Mononuclear cell (primary cell): ENCODE measurements around the gene CRYBG3. TPM values are rescaled to one million over a fixed set of nuclear protein-coding genes. Genes with fewer than 3 reads are reported as not detected.

Experiments used
- H3K27me3 ChIP-seq: 2 replicates; pipeline ENCODE4 v1.6.0; 2011; ENCODE audit warnings: low read length, control low read depth; ENCODE audit not compliant: insufficient read depth
- H3K4me1 ChIP-seq: 2 replicates; pipeline ENCODE4 v1.5.1; 2011; ENCODE audit warnings: mild to moderate bottlenecking, low read length, control low read depth; ENCODE audit not compliant: insufficient read depth
- H3K4me3 ChIP-seq: 2 replicates; pipeline ENCODE4 v1.5.1; 2011; ENCODE audit warnings: mild to moderate bottlenecking, low read length, moderate library complexity
- H3K9me3 ChIP-seq: 2 replicates; pipeline ENCODE4 v1.5.1; 2011; ENCODE audit warnings: low read depth, mild to moderate bottlenecking, control low read depth, low read length
- total RNA-seq: library from RNA; depleted of rRNA; stranded (reverse); fragments of >200 nt; gene quantifications from one replicate; pipeline ENCODE4 v1.2.3, GENCODE V29; 2012

The CRYBG3 gene
- total RNA-seq, 1 donor = 5.6 TPM

DNA sequence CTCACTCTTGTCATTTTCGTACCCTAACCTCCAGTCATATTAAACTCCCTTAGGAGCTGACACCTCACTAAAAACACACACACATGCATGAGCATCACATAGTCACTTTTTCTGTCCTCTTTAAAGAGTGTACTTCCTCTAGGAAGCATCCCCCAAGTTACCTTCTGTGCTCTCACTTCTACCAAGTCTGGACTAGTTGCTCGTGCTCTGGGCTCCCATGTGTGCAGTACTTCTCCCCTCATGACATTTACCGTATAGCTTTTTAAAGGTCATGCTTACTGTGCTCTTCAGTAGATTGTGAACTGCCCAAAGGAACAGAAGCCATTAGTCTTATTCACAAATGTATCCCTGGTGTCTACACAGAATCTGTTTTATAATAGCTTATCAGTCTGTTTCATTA lies 42.0 kb downstream of the CRYBG3 start:
- H3K4me3 ChIP-seq = no peak overlapping the region
- no peaks in the 10 kb centered on the region for H3K4me1 ChIP-seq
- H3K9me3 ChIP-seq = no peaks in the 10 kb centered on the region
- peaks cover 4% of the 10 kb centered on the region for H3K27me3 ChIP-seq

- no peaks in the 10 kb centered on the region for H3K9me3 ChIP-seq
- no peak overlapping the region for H3K4me3 ChIP-seq
- H3K4me1 ChIP-seq = no peaks in the 10 kb centered on the region
- no peaks in the 10 kb centered on the region for H3K27me3 ChIP-seq
Measured at GRCh38 chr3:97871186-97871585, 49.4 kb downstream of the CRYBG3 start.

DNA sequence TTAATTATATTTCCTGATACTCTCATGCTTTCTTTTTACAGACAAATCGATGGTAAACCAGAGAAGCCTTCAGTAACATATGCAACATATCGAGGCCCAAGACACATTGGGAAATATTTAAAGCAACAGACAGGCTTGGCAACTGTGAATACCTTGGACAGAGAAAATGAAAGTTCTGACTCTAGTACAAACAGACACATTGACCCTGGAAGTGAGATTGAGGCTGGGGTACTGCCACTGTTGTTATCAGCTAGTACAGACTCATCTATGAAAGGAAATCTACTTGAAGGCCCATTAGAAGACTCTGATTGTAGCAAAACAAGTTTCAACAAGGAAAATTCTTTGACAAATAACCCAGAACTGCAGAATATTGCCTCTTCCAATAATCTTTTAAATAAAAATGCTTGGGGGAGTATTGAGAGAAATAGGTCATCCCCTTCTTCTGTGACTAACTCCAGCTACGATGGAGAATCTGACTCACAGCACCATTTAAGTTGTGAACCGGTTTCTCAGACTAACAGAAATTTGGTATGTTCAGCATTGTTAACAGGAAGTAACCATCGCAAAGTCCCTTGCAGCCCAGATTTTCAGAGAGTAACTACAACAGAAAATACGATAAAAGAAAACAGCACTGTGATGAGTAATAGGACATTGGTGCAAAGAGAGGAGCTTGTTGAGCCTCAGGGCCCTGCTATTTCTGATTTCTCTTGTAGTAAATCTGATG lies 50.2 kb downstream of the CRYBG3 start:
- Histone ChIP-seq H3K4me3 (no peak overlapping the region), H3K9me3 (no peaks in the 10 kb centered on the region), H3K4me1 (no peaks in the 10 kb centered on the region), H3K27me3 (no peaks in the 10 kb centered on the region)

- H3K9me3 ChIP-seq = no peaks in the 10 kb centered on the region
- no peak overlapping the region for H3K4me3 ChIP-seq
- H3K27me3 ChIP-seq = no peaks in the 10 kb centered on the region
- no peaks in the 10 kb centered on the region for H3K4me1 ChIP-seq
Measured at GRCh38 chr3:97872525-97873042, 50.8 kb downstream of the CRYBG3 start.

- no peaks in the 10 kb centered on the region for H3K9me3 ChIP-seq
- peaks cover 5% of the 10 kb centered on the region for H3K4me1 ChIP-seq
- H3K27me3 ChIP-seq = no peaks in the 10 kb centered on the region
- H3K4me3 ChIP-seq = no peak overlapping the region
Measured at GRCh38 chr3:97880267-97880666, 58.5 kb downstream of the CRYBG3 start.

DNA sequence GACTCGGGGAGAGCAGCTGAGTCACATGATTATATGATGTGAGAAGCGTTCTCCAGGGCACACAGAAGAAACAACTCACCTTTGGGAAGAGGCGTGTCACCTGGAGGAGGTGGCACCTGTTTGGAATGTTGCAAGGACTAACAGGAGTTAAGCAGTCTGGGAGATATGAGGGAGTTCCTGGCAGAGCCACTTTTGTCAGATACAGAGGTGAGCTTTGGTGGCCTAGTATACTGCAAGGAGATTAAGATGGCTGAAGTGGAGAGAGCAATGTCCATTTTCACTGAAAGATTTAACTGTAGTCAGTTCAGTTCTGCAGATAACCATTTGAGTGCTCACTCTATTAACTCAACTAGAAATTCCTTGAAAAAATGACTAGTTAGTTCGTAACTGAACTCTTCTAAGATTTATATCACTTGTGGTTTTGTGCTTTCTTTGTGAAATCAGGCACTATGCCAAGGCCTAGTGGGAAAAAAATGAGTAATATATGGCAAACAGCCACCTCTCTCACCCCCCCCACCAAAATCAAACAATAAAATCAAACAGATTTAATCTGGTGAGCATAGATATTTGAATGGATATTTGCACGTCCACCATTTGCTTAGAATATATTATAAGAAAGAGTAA lies 61.3 kb downstream of the CRYBG3 start:
- Histone ChIP-seq H3K4me3 (no peak overlapping the region), H3K9me3 (no peaks in the 10 kb centered on the region), H3K4me1 (peaks cover 5% of the 10 kb centered on the region), H3K27me3 (no peaks in the 10 kb centered on the region)

DNA sequence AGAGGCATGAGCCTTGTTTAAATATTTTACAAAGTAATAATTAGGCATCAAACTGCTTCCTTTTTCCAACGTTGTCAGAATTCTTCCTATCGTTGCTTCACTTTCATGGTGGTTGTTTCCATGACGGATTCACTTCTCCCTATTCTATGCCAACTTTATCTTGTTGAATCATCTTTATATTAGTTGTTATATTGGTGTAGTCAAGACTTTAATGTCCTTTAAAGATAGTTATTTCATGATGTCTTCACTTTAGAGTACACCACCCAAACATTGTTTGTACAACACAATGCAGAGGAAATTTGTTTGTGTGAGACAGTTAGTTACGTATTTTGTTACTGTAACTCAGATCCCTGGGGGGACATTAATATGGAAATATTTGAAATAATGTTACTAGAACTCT lies 61.9 kb downstream of the CRYBG3 start:
- Histone ChIP-seq H3K9me3 (no peaks in the 10 kb centered on the region), H3K4me1 (peaks cover 5% of the 10 kb centered on the region), H3K4me3 (no peak overlapping the region), H3K27me3 (no peaks in the 10 kb centered on the region)

- Histone ChIP-seq H3K4me3 (no peak overlapping the region), H3K27me3 (no peaks in the 10 kb centered on the region), H3K4me1 (peaks cover 5% of the 10 kb centered on the region), H3K9me3 (no peaks in the 10 kb centered on the region)
Measured at GRCh38 chr3:97884586-97885123, 62.8 kb downstream of the CRYBG3 start.

DNA sequence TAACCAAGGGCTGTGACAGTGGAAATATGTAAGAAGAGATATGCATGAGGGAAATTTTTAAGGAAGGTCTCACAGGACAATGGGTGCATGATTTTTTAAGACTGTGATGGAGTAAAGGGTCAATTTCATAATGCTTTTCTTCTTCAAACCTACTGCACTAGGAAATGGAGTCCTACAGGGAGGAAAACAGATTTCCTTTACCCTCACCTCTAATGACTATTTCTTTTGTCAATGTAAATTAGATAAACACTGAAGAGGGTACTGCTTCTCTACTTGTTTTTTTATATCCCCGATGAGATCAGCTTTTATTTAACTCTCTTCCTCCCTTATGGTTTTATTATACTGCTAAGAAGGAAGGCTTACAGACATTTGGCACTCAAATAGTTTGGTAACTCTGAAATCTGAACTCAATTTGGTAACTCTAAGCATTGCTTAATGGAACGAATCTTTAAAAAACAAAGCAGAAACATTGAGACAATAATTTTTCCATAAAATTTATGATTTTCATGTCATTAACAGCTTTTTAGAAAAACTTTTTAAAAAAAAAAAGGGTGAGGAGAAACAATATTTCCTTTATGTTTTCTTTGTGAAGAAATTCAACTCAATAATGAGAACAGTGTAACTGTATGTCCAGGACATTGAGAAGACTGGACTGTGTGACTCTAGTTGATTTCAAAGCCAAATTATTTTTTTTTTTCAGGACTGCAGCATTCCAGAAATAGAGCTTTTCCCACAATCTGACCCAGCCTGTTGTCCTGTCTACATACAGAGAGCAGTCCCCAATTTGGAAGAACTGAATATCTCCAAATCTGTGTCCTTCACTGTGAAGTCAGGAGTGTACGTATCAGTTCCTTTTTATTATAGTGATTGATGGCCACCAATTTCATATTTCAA lies 64.4 kb downstream of the CRYBG3 start:
- Histone ChIP-seq H3K9me3 (no peaks in the 10 kb centered on the region), H3K4me1 (peaks cover 5% of the 10 kb centered on the region), H3K27me3 (no peaks in the 10 kb centered on the region), H3K4me3 (no peak overlapping the region)

DNA sequence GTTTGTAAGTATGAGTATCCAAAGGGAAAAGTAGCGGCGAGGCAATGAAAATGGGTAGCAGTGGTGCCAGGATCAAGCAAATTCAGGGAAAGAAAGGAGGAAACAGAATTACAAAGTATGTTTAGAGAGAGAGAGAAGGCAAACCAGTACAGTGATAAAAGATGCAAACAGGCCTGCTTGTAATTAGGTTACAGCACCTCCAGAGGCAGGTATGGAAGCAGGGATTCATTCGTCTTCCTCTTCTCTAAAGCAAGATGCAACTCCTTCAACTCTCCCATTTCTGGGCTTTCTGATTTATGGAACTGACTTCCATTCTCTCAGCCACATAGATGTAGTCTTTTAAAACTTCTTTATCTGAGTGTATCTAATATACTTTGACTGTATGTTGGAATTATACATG lies 68.0 kb downstream of the CRYBG3 start:
- H3K9me3 ChIP-seq = no peaks in the 10 kb centered on the region
- no peaks in the 10 kb centered on the region for H3K4me1 ChIP-seq
- no peaks in the 10 kb centered on the region for H3K27me3 ChIP-seq
- H3K4me3 ChIP-seq = no peak overlapping the region

GRCh38 chr3:97892852-97893251 lies 71.0 kb downstream of the CRYBG3 start:
- no peaks in the 10 kb centered on the region for H3K4me1 ChIP-seq
- H3K27me3 ChIP-seq = no peaks in the 10 kb centered on the region
- no peaks in the 10 kb centered on the region for H3K9me3 ChIP-seq
- H3K4me3 ChIP-seq = no peak overlapping the region

- H3K9me3 ChIP-seq = no peaks in the 10 kb centered on the region
- H3K27me3 ChIP-seq = no peaks in the 10 kb centered on the region
- H3K4me1 ChIP-seq = no peaks in the 10 kb centered on the region
- no peak overlapping the region for H3K4me3 ChIP-seq
Measured at GRCh38 chr3:97895216-97895615, 73.4 kb downstream of the CRYBG3 start.

GRCh38 chr3:97896129-97896528 lies 74.3 kb downstream of the CRYBG3 start:
- Histone ChIP-seq H3K4me1 (no peaks in the 10 kb centered on the region), H3K4me3 (no peak overlapping the region), H3K27me3 (no peaks in the 10 kb centered on the region), H3K9me3 (no peaks in the 10 kb centered on the region)

GRCh38 chr3:97896547-97896946 lies 74.7 kb downstream of the CRYBG3 start:
- H3K4me1 ChIP-seq = no peaks in the 10 kb centered on the region
- H3K9me3 ChIP-seq = no peaks in the 10 kb centered on the region
- no peaks in the 10 kb centered on the region for H3K27me3 ChIP-seq
- H3K4me3 ChIP-seq = no peak overlapping the region

DNA sequence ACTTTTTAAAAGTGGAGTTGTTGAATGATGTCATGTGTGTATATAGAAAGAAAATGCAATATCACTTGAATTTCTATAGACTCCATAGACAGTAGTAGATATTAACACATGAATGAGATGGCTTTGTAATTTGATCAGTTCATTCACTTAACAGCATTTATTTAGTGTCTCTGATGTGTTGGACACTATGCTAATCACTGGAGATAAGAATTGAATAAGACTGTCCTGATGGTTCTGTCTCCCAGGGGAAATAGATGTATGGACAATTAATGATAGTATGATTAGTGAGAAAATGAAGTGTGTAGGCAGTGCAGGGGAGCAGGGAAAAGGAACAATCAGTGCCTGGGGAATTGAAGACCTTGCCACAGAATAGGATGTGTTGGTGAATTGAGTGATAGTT lies 77.5 kb downstream of the CRYBG3 start:
- Histone ChIP-seq H3K4me1 (no peaks in the 10 kb centered on the region), H3K27me3 (no peaks in the 10 kb centered on the region), H3K4me3 (no peak overlapping the region), H3K9me3 (no peaks in the 10 kb centered on the region)
